VCaP (cell line): ENCODE data around the gene DESI1.

Experiments used
- H3K27ac ChIP-seq: fragments of 450-650 bp; 2 replicates; pipeline ENCODE4 v1.5.1; 2017
- TF ChIP-seq, protein P1 (sequence below): fragments of 450-650 bp; conservative IDR thresholded peaks from 2 replicates; pipeline ENCODE4 v1.5.1; 2017; ENCODE audit warnings: mild to moderate bottlenecking, moderate library complexity

The DESI1 gene

GRCh38 chr22:41625577-41625976 is 4.7 kb upstream of the DESI1 start:
- H3K27ac ChIP-seq: no peak overlapping the region
- TF ChIP-seq, protein P1, sequence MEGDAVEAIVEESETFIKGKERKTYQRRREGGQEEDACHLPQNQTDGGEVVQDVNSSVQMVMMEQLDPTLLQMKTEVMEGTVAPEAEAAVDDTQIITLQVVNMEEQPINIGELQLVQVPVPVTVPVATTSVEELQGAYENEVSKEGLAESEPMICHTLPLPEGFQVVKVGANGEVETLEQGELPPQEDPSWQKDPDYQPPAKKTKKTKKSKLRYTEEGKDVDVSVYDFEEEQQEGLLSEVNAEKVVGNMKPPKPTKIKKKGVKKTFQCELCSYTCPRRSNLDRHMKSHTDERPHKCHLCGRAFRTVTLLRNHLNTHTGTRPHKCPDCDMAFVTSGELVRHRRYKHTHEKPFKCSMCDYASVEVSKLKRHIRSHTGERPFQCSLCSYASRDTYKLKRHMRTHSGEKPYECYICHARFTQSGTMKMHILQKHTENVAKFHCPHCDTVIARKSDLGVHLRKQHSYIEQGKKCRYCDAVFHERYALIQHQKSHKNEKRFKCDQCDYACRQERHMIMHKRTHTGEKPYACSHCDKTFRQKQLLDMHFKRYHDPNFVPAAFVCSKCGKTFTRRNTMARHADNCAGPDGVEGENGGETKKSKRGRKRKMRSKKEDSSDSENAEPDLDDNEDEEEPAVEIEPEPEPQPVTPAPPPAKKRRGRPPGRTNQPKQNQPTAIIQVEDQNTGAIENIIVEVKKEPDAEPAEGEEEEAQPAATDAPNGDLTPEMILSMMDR: no peak

GRCh38 chr22:41621911-41622179 is 1.0 kb upstream of the DESI1 start:
- TF ChIP-seq, protein P1: no peak
- peak overlapping the region; percentile 96 for H3K27ac ChIP-seq

DNA sequence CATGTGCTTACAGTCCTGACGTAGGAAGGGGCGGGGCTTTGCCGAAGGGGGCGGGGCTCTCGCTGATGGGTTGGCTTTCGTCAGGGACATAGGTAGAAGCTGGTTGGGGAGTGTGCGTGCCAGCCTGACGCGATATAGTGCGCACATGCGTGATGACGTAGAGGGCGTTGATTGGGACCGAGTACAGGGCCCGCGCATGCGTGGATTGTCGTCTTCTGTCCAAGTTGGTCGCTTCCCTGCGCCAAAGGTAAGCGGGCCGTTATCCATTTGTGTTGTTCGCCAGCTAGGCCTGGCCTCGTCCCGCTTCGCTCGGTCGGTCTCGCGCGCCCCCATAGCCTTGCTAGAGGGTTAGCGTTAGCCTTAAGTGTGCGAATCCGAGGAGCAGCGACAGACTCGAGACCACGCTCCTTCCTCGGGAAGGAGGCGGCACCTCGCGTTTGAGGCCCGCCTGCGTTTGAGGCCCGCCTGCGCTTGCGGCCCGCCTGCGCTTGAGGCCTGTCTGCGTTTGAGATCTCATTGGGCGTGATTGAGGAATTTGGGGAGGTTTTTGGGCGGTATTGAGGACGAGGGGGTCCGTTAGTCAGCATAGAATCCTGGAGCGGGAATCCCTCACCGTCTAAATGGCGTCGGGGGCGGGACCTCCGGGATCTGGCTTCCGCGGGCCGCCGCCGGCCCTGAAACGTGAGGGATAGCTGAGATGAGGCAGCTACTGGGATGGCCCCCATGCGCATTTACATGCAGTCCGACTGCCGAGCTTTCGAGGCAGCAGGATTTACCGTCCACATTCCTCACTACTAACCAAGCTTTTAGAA is 462 bp upstream of the DESI1 start, which contains the start of gene XRCC6:
TSS of gene XRCC6 (plus strand) at position 197 of the 812 bp plus-strand sequence. CDS start 710 bp downstream, outside the sequence.
- H3K27ac ChIP-seq: peak within 1 kb of the TSS; percentile 96

GRCh38 chr22:41619979-41620588 is 759 bp downstream of the DESI1 start:
- TF ChIP-seq, protein P1: no peak
- H3K27ac ChIP-seq: peak overlapping the region; percentile 96

More for the DNA sequence above, 462 bp upstream of the DESI1 start, which contains the start of gene XRCC6:
- TF ChIP-seq, protein P1: no peak

DNA sequence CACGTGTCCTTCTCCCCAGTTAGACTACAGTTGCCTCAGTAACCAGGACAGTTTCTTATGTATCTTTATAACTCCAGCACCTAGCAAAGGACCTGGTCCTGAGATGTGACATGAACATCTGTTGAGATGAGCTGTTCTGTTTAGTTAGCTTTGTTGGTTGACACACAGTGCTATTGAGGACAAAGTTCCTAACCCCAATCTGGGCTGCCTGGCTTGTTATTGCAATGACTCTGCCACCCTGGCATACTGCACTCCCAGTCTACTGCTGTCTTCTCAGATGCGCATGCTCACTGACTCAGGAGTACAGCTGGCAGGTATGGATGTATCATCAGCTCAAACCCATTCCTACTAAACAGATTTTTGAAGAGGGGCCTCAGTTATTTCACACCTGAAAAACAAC is 7.4 kb downstream of the DESI1 start:
- TF ChIP-seq, protein P1: no peak

DNA sequence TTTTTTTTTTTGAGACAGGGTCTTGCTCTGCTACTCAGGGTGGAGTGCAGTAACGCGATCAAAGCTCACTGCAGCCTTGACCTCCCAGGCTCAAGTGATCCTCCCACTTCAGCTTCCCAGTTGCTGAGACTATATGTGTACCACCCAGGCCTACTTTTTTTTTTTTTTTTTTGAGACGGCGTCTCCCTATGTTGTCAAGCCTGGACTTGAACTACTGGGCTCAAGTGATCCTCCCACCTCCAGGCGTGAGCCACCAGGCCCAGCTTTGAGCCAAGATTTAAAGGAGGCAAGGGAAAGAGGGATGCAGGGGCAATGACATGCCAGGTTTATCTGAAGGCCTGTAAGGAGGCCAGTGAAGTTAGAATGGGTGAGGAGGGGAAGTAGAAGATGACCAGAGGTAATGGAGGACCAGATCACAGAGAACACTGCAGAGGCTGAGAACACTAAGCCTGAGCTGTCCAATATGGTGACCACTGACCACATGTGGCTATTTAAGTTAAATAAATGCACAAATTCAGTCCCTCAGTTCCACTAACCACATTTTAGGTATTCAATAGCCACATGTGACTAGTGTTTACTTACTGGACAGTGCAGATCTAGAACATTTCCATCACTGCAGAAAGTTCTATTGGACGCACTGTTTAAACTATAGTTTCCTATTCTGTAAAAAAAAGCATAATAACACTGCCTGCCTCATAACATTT is 8.1 kb downstream of the DESI1 start:
- H3K27ac ChIP-seq: no peak overlapping the region
- TF ChIP-seq, protein P1: no peak

More for the DNA sequence above, 7.4 kb downstream of the DESI1 start:
- no peak overlapping the region for H3K27ac ChIP-seq

GRCh38 chr22:41608386-41608785 is 12.5 kb downstream of the DESI1 start:
- H3K27ac ChIP-seq: no peak overlapping the region
- TF ChIP-seq, protein P1: no peak
